HG02798 (cell line): Measurements from ENCODE around the gene CEP57L1.
"Not testable (repeated sequence)": the region's sequence is repeated elsewhere in the genome, so short reads cannot be mapped to it uniquely, and the experiment has no call there.

ENCODE experiments used
- ATAC-seq: cut with Tn5 transposase; IDR thresholded peaks from one replicate; pipeline ENCODE4 v1.9.1; 2021; ENCODE audit warnings: mild to moderate bottlenecking; ENCODE audit not compliant: unreplicated experiment, poor library complexity

Gene CEP57L1

DNA sequence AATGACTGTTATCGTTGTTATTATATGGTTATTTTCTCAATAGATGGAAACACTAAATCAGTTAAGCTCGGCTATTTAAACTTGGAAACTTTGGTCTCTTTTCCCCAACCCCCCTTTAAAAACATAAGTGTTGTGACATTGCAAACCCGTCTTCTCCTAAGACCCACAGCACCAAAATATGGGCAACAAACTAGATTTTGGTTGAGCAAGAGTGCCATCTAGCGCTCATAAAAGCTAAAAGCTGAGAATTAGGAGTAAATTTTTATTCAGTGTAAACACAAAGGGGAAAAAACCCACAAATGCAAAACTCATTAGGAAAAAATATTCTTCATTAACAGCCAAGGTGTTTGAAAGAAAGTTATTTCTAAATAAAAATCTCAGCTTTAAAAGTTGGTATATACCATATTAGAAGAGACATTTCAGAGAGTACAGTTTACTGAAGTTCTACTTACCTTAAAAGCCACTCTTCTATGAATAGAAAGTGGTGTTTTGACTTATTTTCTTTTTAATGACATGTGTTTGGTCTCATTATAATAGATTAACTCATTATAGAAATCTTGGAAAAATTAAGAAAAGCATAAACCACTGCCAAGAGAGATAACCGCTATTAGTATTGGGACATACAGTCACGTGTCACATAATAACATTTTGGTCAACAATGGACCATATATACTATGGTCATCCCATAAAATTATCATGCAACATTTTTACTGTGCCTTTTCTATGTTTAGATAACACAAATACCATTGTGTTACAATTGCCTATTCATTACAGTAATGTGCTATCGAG lies 21.8 kb upstream of the CEP57L1 start:
- no peak for ATAC-seq

DNA sequence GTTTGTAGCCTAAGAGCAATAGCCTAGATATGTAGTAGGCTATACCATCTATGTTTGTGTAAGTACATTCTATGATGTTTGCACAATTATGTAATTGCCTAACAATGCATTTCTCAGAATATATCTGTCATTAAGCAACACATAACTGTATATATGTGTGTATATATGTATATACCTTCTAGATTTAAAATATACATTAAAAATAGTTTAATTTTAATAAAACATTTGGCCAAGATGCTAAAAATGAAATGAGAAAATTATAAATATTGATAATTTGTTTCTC lies 21.2 kb upstream of the CEP57L1 start:
- ATAC-seq: no peak

DNA sequence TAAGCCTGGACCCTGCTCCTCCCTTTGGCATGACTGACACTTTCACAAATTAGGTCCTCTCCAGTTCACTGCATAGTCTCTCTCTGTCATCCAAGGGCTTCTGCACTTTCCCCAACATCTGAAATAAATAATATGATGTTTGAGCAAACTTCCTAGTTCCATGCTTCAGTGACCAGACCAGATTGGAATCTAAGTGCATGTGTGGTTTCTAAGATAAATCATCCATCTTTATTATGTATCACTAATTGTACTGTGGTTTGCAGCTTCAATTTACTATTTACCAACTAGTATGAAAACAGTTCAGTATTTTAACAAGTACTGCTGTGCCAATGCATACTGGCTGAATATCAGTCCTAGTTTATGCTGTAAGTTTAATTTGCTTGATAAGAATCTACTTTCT lies 19.4 kb upstream of the CEP57L1 start:
- no peak for ATAC-seq

DNA sequence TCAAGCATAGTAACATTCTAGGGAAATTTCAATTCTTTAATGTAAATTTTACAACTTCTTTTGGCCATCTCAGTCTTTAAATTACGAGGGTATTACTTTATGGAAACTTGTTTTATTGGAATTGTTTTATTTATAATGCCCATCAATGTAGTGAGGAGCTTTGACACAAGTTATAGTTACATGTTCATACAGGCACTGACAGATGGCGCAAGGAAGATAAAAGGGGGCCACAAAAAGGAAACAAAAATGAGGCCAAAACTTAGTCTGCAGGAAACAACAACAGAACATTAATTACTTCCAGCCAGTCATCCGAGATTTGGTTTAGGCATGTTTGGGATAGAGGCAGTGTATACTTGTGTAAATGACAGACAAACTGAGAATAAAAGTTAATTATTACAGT lies 18.9 kb upstream of the CEP57L1 start:
- ATAC-seq: no peak

DNA sequence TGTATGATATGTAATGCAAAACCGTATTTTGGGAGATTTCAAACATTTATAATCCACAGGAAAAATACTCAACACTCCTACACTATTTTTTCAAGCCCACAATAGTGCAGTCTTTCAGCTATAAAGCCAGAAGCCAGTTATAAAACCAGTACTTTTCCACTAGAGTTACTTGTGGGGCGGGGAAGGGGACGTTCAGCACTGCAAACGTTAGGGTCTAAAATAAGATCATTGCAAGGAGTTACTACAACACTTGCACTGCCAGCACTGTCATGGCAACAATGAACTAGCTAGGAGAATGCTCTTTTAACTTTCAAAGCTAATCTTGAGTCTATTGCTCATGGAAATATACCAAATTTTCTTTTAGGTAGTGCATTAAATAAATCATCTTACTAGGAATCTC lies 15.3 kb upstream of the CEP57L1 start:
- no peak for ATAC-seq

DNA sequence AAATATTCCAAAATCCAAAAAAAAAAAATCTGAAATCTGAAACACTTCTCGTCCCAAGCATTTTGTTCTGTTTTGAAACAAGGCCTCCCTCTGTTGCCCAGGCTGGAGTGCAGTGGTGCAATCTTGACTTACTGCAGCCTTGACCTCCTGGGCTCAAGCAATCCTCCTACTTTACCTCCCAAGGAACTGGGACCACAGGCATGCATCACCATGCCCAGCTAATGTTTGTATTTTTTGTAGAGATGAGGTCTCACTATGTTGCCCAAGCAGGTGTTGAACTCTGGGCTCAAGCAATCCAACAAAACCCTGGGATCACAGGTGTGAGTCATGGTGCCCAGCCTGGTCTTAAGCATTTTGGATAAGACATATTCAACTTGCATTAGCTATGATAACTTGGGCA lies 14.3 kb upstream of the CEP57L1 start:
- no peak for ATAC-seq

DNA sequence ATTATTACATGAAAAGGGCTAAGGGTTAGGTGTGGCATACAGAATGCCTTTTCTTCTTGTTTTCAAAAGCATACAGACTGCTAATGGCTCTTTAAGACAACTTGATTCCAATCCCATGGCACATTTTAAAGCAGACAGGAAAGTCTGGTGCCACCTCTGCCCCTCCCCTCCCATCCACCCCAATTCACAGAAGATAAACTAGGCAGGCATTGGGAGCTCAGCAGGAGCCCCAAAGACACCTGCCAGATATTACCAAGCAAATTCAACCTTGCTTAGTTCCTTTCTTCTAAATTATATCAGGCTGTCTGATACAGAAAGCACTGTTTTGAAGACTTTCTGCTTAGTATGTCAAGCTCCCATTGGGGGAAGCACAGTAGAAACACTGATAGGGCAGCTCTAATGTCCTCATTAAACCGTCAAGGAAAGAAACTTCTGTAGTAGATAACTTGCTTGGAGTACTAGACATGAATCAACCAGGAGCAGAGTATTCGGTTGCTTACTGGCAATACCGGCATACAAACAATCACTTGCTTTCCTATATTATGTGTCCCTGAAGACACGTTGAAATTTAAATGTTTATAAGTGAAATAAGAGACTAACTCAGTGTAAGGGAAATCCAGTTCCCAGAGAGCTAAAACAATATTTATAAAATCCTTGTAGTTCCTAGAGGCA lies 13.7 kb upstream of the CEP57L1 start:
- ATAC-seq: no peak

DNA sequence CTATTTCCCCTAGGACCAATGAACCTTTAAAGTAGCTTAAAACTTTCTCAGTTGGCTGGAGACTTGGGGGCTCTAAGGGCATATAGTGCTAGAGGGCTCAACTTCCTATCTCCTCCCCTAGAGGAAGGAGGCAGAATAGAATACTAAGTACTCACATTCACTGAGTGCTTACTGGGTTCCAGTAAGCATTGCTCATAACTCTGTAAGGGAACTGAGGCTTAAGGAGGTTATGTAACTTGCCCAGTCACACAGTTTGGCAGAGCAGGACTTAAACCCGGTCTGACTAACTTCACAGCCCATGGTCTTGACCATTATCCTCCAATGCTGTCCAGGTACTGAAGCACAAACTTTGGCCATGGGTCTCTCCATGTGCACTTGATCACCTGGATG lies 13.1 kb upstream of the CEP57L1 start:
- no peak for ATAC-seq

DNA sequence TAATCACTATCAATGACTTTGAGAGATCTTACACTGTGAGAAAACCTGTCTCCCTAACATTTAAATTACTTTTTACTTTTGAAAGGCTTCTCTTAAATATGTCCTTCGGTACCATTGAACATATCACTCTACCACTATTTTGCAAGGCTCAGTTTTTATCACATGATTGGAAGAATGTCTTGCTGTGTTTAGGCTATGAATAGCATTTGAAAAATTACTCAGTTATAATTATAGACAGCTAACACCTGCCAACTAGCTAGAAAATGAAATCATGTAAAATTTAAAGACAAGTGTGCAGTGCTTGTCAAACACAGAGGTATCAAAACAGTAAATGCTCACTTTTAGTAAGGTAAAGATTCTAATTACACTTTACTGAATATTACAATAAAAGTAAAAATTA lies 11.7 kb upstream of the CEP57L1 start:
- ATAC-seq: peak; percentile 62

DNA sequence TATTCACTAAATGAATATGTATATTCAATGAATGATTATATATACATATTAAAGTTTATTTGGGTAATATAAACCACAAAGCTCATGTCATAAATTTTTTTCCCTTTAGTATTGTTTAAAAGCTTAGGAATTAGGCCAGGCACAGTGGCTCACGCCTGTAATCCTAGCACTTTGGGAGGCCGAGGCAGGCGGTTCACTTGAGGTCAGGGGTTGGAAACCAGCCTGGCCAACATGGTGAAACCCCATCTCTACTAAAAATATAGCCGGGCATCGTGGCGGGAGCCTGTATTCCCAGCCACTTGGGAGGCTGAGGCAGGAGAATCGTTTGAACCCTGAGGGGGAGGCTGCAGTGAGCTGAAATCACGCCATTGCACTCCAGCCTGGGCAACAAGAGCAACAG lies 11.2 kb upstream of the CEP57L1 start:
- ATAC-seq: not testable (repeated sequence)

DNA sequence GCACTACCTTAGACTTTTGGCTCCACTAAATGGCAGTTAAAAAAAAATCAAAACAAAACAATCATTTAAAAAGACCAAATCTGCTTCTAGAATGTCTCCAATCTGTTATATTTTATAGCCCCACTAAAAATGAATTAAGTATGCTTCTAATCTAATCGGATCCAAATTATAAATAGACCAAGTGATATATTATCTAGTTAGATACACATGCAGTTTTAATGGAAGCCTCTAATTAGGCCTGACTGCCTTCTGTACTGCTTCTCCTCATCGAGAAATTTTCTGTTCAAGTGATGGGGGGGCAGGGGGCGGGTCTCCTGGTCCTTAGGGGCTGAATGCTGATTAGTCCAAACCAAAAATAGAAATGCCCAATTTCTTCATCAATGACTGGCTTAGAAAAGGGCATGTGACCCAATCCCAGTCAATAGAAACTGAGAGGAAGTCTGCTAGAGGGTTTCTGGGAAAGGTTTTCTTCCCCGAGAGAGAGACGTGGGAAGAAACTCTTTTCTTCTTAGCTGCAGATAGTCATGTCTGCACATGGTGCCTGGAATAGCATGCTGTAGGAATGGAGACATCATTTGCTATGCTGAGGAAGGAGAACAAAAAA lies 7.5 kb upstream of the CEP57L1 start:
- no peak for ATAC-seq

DNA sequence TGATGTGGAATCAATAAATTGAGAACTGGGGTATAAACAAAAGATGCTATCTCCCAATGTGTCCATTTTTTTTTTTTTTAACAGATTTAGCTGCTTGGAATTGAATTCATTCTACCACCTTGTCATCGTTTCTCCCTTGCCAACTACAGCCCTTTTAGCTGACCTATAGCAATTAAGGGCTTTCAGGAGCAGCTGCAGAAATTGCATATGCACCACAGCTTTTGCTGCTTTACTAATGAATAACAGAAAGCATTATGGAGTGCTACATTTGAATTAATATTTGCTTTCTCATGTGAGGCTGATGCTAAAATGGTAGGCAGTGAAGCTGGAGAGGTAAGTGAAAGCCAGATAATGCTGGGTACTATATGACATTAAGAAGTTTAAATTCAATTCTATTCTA lies 6.3 kb upstream of the CEP57L1 start:
- ATAC-seq: no peak

DNA sequence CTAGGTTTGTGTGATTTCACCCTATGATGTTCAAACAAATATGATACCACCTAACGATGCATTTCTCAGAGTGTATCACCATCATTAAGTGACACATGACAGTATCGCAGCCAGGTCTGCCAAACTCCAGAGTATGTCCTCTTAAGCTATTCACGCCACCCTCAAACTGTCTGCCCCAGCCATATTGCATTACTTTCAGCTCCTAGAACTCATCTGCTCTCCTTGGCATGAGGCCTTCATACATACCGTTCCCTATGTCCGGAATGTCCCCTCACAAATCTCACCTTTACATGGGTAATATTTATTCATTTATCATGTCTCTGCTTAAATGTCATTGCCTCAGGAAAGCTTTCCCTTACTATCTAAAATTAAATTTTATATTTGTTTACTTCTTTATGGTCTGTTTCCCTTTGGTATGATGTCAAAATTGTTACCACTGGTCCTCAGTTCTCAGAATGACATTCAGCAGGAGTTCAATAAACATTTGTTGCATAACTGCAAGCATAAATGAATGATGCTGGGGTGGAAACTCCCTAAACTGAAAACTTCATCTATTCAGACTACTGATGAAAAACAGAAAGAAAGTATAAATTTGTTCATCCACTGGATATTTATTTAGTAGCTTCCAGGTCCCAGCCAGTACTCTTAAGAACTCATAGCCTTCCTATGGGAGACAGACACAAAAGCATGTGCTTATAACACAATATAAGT lies 3.8 kb upstream of the CEP57L1 start:
- ATAC-seq: no peak

DNA sequence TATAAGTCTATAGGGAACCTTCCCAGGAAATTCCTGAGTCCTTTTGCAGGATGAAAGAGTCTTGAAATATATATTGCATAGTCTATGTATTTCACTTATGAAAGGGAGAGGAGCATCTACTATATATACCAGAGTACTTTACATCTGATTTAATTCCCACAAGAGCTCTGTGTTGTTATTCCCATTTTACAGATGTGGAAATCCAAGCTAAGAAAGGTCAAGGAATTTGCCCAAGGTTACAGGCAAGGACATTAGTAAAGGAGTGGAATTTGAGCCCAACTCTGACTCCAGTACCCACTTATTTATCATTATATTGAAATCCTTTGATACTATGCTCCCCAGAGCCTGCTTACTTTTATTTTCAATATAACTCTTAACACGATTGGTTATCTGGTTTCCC lies 3.2 kb upstream of the CEP57L1 start:
- ATAC-seq: no peak

DNA sequence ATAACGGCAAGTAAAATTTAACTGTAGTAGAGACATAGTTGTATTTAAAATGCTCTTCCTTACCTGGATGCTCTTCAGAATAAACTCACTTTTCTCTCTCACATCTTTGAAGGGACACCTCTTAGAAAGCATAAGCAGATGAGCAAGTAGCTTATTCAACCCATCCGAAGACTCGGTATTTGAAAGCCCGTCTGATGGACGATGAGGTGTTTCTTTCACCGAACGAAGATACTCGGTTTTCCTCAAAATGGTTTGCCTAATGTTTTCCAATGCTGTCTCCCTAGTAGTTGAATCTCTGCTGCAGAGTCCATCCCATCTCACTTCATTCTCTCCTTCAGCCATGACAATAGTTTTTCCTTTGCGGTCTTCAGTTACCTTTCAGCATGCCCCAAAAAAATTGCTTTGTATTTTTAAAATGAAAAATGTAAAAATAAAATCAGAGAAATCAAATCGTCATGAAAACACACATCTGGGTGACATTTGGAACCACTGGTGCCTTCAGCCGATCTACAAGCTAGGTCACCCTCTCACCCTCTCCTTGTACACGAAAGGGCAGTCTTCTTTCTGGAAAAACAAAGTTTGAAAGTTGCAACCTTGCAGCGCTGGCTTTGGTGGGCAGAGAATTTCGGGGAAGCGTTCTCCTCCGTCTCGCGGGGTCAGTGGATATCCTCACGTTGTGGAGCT lies 1.4 kb upstream of the CEP57L1 start:
- ATAC-seq: no peak

DNA sequence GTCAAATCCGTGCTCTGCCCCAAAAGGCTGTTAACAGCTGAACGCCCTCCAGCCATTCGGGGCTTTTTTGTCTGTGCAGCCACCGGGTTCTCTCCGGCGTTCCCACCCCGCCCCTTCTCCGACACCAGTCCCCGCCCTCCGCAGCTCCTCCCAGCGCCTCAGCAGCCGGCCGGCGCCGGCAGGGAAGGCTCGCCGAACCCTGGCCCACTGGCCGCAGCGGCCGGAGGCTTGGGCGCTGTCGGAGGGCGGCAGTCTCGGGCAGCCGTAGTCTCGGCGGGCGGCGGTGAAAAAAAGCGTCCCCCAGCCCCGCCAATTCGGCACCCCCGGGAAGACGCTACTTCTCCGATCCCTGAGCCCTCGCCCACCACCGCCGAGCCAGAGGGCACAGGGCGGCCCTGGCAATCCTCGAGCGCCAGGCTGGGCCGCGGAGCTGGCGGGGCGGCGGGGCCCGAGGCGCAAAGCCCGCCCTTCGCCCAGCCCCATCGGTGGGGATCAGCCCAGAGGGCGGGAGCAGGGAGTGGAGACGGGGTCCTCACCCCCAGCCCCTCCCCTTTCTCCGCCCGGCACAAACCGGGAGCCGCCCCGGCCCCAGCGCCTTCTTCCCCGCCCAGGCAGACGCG lies 781 bp upstream of the CEP57L1 start, which contains the start of gene SESN1:
Gene SESN1 (minus strand): TSS at position 431 of the 620 bp plus-strand sequence. CDS start 773 bp downstream, outside the sequence.
- peak; percentile 77 for ATAC-seq

DNA sequence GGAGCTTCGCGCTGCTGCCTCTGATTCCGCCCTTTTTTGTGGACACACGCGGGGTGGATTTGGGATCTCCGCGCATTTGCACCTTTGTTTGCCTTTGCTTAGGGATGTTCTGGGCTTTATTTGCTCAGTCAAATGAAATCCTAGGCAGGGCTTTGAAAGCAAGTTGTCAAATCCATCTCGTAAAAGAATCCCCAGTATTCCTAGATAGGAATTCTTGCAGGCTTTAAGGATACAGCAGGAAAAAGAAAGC lies 453 bp downstream of the CEP57L1 start:
- no peak for ATAC-seq

DNA sequence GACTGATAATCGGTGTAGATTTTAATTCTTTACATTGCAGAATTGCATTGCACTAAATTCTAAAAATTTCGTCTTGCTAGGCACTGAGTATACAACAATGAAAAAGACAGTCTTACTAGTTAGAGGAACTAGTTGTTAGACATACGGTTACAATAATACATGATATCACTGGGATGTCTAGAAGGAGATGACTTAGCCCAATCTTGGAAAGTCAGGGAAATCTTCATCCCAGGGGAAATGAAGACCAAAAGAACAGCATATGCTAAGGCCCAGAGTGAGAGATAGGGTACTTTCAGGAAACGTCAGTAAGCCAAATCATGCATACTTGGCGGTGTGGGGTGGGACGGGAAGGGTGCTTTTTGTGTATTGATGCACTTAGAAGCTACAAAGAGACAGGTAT lies 901 bp downstream of the CEP57L1 start:
- no peak for ATAC-seq

DNA sequence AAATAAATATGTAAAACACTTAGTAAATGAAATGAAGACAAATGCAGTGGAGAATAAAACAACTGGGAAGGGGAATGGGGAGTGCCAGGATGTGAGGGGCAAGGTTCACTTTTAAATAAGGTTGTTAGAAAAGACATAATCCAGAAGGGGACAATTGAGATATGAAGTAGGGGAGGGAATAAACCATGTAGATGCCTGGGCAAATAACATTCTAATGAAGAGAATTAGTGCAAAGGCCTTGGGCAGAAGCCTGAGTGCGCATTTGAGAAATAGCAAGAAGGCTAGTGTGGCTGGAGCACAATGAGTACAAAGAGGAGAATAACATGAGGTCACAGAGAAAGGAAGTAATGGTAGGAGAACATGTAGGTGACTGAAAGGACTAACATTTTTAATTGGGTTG lies 2.4 kb downstream of the CEP57L1 start:
- no peak for ATAC-seq

DNA sequence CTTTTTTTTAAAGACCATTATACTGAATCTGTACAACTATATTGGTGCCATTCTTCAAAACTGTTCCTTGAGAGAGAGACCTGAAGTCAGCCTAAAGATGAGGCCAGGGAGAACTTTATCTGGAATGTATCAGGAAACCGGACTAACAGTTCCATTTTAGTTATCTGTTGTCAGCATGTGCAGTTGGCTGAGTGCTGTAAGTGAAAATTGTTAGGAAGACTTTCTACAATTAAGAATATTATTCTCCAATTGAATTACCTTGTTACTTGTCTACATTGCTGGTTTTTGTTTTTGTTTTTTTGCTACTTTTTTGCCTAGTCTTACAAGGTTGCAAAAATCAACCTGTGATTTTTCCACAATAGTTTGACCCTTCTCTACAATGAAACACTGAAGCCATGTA lies 7.5 kb downstream of the CEP57L1 start:
- no peak for ATAC-seq
